Measurements from ENCODE around the gene SLC6A19. TPM values are rescaled to one million over a fixed set of nuclear protein-coding genes. Genes with fewer than 3 reads are reported as not detected.
A peak's percentile ranks its signal among the peaks of the same experiment; 100 is the strongest.

The SLC6A19 gene
- total RNA-seq, 1 donor from 2014 or later, result not detected

- H3K9me3 ChIP-seq, result no peaks in the 10 kb centered on the region
- no peaks in the 10 kb centered on the region for H3K27me3 ChIP-seq
- no peaks in the 10 kb centered on the region for H3K4me1 ChIP-seq
- no peak for DNase-seq (ENCODE audit: low spot score in 2 of 2)
- no peak overlapping the region for H3K27ac ChIP-seq
- H3K36me3 ChIP-seq, result no peaks in the 10 kb centered on the region
- no peak for TF ChIP-seq CTCF (IDR thresholded peaks at IDR 0.05)
- intact Hi-C loops (cut with DNase I), result no loop called here
- no peak overlapping the region for H3K4me3 ChIP-seq
Observed at GRCh38 chr5:1167361-1167727, 34.1 kb upstream of the SLC6A19 start.

DNA sequence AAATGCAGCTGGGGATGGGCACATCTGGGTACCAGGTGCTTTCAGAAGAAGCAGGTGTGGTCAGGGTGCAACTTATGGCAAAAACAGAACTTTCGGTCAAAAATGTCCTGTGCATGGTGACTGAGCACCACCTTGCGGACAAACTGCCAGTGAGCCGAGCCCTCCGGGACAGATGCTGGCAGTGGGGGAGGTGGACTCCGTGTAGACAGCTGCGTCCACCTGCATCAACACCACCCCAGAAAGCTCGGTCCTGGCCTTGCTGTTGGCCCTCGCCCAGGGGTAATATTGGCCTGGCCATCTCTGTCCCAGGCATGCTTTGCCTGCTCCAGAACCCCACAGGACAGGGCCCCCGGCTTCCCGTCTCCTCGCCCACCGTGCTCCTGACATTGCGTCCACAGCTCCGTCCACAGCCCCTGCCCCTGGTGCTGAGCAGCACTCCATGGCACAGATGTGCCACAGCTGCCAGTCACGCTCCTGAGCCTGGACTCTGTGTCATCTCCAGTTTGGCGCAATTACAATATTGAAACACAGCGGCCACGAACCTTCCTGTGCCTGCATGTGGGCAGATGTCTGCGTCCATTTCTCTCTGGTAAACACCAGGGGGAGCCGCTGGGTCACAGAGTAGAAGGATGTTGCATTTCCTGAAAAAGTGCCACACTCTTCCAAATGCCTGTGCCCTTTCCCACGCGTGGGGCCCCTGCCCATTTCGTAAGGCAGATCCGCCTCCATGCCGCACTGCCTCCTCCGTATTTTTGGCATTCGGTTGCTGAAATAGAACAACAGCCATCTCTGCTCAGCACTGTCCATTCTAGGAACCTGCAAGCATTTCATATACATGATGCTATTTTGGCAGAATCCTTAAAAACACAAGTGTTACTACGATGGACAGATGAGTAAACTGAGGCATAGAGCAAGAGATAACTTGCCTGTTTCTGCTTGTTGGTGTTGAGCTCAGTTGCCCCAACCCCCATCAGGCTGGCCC lies 33.4 kb upstream of the SLC6A19 start:
- DNase-seq (ENCODE audit: low spot score in 2 of 2), result peak in 1 of 2 donors; percentile 76
- intact Hi-C loops (cut with DNase I), result no loop called here
- H3K27ac ChIP-seq, result no peak overlapping the region
- H3K9me3 ChIP-seq, result no peaks in the 10 kb centered on the region
- no peak overlapping the region for H3K4me3 ChIP-seq
- no peaks in the 10 kb centered on the region for H3K36me3 ChIP-seq
- H3K27me3 ChIP-seq, result no peaks in the 10 kb centered on the region
- no peaks in the 10 kb centered on the region for H3K4me1 ChIP-seq
- TF ChIP-seq CTCF (IDR thresholded peaks at IDR 0.05), result peak; percentile 50 to 66 (median 63)

DNA sequence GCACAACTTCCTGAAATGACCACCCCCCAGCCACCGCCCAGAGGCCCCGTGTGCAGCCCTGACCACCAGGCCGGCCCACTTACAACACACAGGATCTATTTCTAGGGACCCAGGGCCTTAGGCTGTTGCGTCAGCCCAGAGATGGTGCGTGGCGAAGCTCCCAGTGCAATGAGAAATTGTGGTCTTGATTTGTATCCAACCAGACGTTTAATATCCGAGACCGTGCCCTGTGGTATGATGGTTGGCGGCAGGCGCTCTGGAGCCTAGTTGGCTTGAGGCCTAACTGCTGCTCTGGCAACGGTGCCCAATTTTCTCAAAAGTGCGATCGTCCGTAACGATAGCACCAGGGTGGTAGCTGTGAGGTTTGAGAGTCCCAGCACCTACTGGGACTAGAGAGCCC lies 32.6 kb upstream of the SLC6A19 start:
- no peaks in the 10 kb centered on the region for H3K36me3 ChIP-seq
- DNase-seq (ENCODE audit: low spot score in 2 of 2), result no peak
- H3K27me3 ChIP-seq, result no peaks in the 10 kb centered on the region
- intact Hi-C loops (cut with DNase I), result no loop called here
- TF ChIP-seq CTCF (IDR thresholded peaks at IDR 0.05), result no peak
- H3K4me1 ChIP-seq, result no peaks in the 10 kb centered on the region
- no peak overlapping the region for H3K4me3 ChIP-seq
- H3K27ac ChIP-seq, result no peak overlapping the region
- no peaks in the 10 kb centered on the region for H3K9me3 ChIP-seq

- no peak for DNase-seq (ENCODE audit: low spot score in 2 of 2)
- Histone ChIP-seq H3K4me3 (no peak overlapping the region), H3K36me3 (no peaks in the 10 kb centered on the region)
Observed at GRCh38 chr5:1169211-1170115, 31.9 kb upstream of the SLC6A19 start.

More at GRCh38 chr5:1169211-1170115, 31.9 kb upstream of the SLC6A19 start:
- Histone ChIP-seq H3K27ac (no peak overlapping the region), H3K9me3 (no peaks in the 10 kb centered on the region), H3K27me3 (no peaks in the 10 kb centered on the region), H3K4me1 (no peaks in the 10 kb centered on the region)
- intact Hi-C loops (cut with DNase I), result no loop called here
- TF ChIP-seq CTCF (IDR thresholded peaks at IDR 0.05), result no peak

Measured in ascending aorta (tissue), 2 donors.